ENCODE results near the gene DDIT4L. TPM values are rescaled to one million over a fixed set of nuclear protein-coding genes. Genes with fewer than 3 reads are reported as not detected.

Gene DDIT4L
- total RNA-seq, 1 donor from 2014 or later: not detected

DNA sequence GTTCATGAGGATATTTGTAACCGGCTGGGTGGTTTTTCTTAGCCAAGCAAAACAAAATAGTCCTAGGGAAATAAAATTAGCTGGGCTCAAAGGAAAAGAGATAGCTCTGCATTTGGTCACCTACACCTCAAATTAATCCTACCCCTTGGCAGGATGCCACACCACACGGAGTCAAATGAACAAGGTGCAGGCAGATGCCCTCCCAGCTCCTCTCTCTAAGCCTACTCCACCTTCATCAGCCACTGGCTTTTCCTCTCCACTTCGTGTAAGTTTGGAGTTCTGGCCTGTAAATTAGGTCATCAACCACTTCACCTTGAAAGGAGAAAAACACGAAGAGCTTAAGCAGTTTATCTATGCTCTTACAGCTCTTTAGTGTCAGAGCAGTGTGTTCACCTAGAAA lies 1.4 kb downstream of the DDIT4L start:
- TF ChIP-seq, protein P1, sequence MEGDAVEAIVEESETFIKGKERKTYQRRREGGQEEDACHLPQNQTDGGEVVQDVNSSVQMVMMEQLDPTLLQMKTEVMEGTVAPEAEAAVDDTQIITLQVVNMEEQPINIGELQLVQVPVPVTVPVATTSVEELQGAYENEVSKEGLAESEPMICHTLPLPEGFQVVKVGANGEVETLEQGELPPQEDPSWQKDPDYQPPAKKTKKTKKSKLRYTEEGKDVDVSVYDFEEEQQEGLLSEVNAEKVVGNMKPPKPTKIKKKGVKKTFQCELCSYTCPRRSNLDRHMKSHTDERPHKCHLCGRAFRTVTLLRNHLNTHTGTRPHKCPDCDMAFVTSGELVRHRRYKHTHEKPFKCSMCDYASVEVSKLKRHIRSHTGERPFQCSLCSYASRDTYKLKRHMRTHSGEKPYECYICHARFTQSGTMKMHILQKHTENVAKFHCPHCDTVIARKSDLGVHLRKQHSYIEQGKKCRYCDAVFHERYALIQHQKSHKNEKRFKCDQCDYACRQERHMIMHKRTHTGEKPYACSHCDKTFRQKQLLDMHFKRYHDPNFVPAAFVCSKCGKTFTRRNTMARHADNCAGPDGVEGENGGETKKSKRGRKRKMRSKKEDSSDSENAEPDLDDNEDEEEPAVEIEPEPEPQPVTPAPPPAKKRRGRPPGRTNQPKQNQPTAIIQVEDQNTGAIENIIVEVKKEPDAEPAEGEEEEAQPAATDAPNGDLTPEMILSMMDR (IDR thresholded peaks at IDR 0.05; ENCODE audit: partially characterized antibody, unreplicated experiment): no peak
- Mint-ChIP-seq H3K36me3 (ENCODE audit: unreplicated experiment) (no peaks in the 10 kb centered on the region), H3K4me3 (ENCODE audit: unreplicated experiment) (no peak overlapping the region), H3K27me3 (ENCODE audit: unreplicated experiment) (peaks cover 16% of the 10 kb centered on the region), H3K27ac (ENCODE audit: unreplicated experiment) (no peak overlapping the region), H3K4me1 (ENCODE audit: low read depth, unreplicated experiment) (peaks cover 9% of the 10 kb centered on the region), H3K9me3 (ENCODE audit: unreplicated experiment) (peaks cover 4% of the 10 kb centered on the region)
- DNase-seq: no peak

DNA sequence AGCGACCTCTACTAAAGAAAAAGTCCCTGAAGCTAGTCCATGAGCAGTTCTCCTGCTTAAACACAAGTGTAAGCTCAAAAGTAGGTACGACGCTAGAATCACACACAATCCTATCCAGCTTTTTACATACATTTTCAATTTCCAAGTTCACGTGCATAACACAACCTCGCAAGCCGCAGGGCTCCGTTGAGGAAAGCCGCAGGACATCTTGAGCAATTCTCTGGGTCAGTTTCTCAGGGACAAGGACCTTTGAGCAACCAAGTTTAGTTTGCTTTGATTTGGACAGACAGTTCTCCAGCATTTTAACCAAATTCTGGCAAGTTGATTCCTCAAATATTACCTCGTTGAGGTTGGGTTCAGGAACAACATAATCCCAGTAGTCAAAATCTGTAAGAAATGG lies 2.5 kb downstream of the DDIT4L start:
- Mint-ChIP-seq H3K36me3 (ENCODE audit: unreplicated experiment) (no peaks in the 10 kb centered on the region), H3K9me3 (ENCODE audit: unreplicated experiment) (peaks cover 4% of the 10 kb centered on the region), H3K27ac (ENCODE audit: unreplicated experiment) (no peak overlapping the region), H3K4me1 (ENCODE audit: low read depth, unreplicated experiment) (peaks cover 9% of the 10 kb centered on the region), H3K4me3 (ENCODE audit: unreplicated experiment) (no peak overlapping the region), H3K27me3 (ENCODE audit: unreplicated experiment) (peaks cover 16% of the 10 kb centered on the region)
- TF ChIP-seq, protein P1 (IDR thresholded peaks at IDR 0.05; ENCODE audit: partially characterized antibody, unreplicated experiment): no peak
- DNase-seq: no peak

DNA sequence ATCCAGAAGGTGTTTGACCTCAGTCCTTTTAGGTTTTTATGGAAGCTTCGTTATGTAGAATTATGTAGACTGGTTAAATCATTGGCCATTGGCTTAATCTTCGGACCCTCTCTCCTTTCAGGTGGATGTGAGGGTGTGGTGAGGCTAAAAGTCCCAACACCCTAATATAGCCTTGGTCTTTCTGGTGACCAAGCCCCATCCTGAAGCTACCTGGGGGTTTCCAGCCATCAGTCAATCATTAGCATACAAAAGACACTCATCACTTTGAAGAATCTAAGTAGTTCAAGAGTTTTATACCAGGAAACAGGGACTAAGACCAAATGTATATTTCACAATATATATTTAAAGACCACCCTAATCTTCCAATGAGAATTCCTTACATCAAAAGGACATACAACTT lies 5.5 kb downstream of the DDIT4L start:
- TF ChIP-seq, protein P1 (IDR thresholded peaks at IDR 0.05; ENCODE audit: partially characterized antibody, unreplicated experiment): no peak
- Mint-ChIP-seq H3K27ac (ENCODE audit: unreplicated experiment) (no peak overlapping the region), H3K4me1 (ENCODE audit: low read depth, unreplicated experiment) (peaks cover 6% of the 10 kb centered on the region), H3K4me3 (ENCODE audit: unreplicated experiment) (no peak overlapping the region), H3K9me3 (ENCODE audit: unreplicated experiment) (peaks cover 4% of the 10 kb centered on the region), H3K27me3 (ENCODE audit: unreplicated experiment) (peaks cover 12% of the 10 kb centered on the region), H3K36me3 (ENCODE audit: unreplicated experiment) (no peaks in the 10 kb centered on the region)
- no peak for DNase-seq

DNA sequence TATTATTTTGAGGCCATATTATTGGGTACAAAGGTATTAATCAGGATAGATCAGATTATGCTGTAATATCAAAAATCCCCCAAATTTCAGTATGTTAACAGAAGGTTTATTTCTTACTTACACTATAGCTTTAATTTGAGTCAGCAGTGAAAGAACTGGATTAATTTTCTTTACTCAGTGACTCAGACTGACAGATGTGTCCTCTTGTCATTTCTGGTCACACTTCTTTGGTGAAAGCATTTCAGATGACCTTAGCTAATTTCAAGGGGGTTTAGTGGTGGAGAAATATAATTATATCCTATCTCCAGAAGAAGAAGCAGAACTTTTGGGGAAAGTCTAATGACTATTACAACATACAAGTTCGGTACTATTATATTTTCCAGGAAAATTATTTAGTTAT lies 12.4 kb downstream of the DDIT4L start:
- Mint-ChIP-seq H3K9me3 (ENCODE audit: unreplicated experiment) (no peaks in the 10 kb centered on the region), H3K4me1 (ENCODE audit: low read depth, unreplicated experiment) (no peaks in the 10 kb centered on the region), H3K36me3 (ENCODE audit: unreplicated experiment) (no peaks in the 10 kb centered on the region), H3K27ac (ENCODE audit: unreplicated experiment) (no peak overlapping the region), H3K27me3 (ENCODE audit: unreplicated experiment) (no peaks in the 10 kb centered on the region), H3K4me3 (ENCODE audit: unreplicated experiment) (no peak overlapping the region)
- DNase-seq: no peak
- TF ChIP-seq, protein P1 (IDR thresholded peaks at IDR 0.05; ENCODE audit: partially characterized antibody, unreplicated experiment): no peak

DNA sequence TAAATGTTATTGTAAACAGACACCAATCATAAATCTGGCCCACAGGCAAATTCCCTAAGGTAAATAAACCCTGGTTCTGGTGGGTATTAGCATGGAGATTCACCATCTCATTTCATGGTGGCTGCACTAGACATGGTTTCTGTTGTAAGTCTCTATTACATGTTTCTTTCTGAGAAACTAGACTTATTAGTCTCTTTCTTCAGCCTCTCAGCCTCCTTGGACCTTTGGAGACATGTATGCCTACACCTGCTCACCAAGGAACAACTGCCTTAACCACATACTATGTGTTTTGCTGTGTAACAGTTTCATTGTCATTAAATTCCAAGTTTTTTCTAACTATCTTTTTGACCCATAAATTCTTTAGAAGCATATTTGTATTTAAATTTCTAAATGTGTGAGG lies 13.1 kb downstream of the DDIT4L start:
- no peaks in the 10 kb centered on the region for H3K36me3 Mint-ChIP-seq (ENCODE audit: unreplicated experiment)
- no peaks in the 10 kb centered on the region for H3K27me3 Mint-ChIP-seq (ENCODE audit: unreplicated experiment)
- H3K27ac Mint-ChIP-seq (ENCODE audit: unreplicated experiment): no peak overlapping the region
- H3K4me3 Mint-ChIP-seq (ENCODE audit: unreplicated experiment): no peak overlapping the region
- TF ChIP-seq, protein P1 (IDR thresholded peaks at IDR 0.05; ENCODE audit: partially characterized antibody, unreplicated experiment): no peak
- H3K4me1 Mint-ChIP-seq (ENCODE audit: low read depth, unreplicated experiment): no peaks in the 10 kb centered on the region
- no peak for DNase-seq
- no peaks in the 10 kb centered on the region for H3K9me3 Mint-ChIP-seq (ENCODE audit: unreplicated experiment)
